GM19397 (cell line): ENCODE results near the gene CCDC197.

Experiments
- ATAC-seq: cut with Tn5 transposase; IDR thresholded peaks from one replicate; pipeline ENCODE4 v1.9.1; 2021; ENCODE audit warnings: mild to moderate bottlenecking, moderate library complexity; ENCODE audit not compliant: unreplicated experiment

CCDC197 gene

GRCh38 chr14:93977171-93977570, 19.9 kb upstream of the CCDC197 start:
- ATAC-seq = no peak

GRCh38 chr14:93977790-93978581, 19.1 kb upstream of the CCDC197 start:
- peak; percentile 53 for ATAC-seq

- no peak for ATAC-seq
Observed at GRCh38 chr14:93978735-93979134, 18.4 kb upstream of the CCDC197 start.

- ATAC-seq = no peak
Observed at GRCh38 chr14:93980456-93981201, 16.5 kb upstream of the CCDC197 start.

- no peak for ATAC-seq
Observed at GRCh38 chr14:93981316-93982229, 15.5 kb upstream of the CCDC197 start.

GRCh38 chr14:93982230-93983007, 14.7 kb upstream of the CCDC197 start:
- ATAC-seq = no peak

GRCh38 chr14:93984070-93984469, 13.0 kb upstream of the CCDC197 start:
- no peak for ATAC-seq

GRCh38 chr14:93984987-93985410, 12.1 kb upstream of the CCDC197 start:
- ATAC-seq = no peak

GRCh38 chr14:93986955-93987354, 10.1 kb upstream of the CCDC197 start:
- ATAC-seq = no peak

GRCh38 chr14:93987376-93987775, 9.7 kb upstream of the CCDC197 start:
- ATAC-seq = no peak

- no peak for ATAC-seq
Observed at GRCh38 chr14:93987815-93988476, 9.2 kb upstream of the CCDC197 start.

GRCh38 chr14:93989939-93990338, 7.2 kb upstream of the CCDC197 start:
- ATAC-seq = no peak

GRCh38 chr14:93991212-93991611, 5.9 kb upstream of the CCDC197 start:
- no peak for ATAC-seq

GRCh38 chr14:93991649-93992048, 5.5 kb upstream of the CCDC197 start:
- ATAC-seq = no peak

- no peak for ATAC-seq
Observed at GRCh38 chr14:93993382-93993781, 3.7 kb upstream of the CCDC197 start.

GRCh38 chr14:93994919-93995682, 2.0 kb upstream of the CCDC197 start:
- no peak for ATAC-seq

GRCh38 chr14:93996130-93996695, 888 bp upstream of the CCDC197 start:
- no peak for ATAC-seq

- no peak for ATAC-seq
Observed at GRCh38 chr14:93997916-93998870, 1.1 kb downstream of the CCDC197 start.
